GOT3 (cell line): ENCODE results near the gene CD63.

Experiments
- DNase-seq: peaks from one replicate; lab custom pipeline; 2025; ENCODE audit warnings: mixed read lengths; lab: John Stamatoyannopoulos, UW

The CD63 gene

DNA sequence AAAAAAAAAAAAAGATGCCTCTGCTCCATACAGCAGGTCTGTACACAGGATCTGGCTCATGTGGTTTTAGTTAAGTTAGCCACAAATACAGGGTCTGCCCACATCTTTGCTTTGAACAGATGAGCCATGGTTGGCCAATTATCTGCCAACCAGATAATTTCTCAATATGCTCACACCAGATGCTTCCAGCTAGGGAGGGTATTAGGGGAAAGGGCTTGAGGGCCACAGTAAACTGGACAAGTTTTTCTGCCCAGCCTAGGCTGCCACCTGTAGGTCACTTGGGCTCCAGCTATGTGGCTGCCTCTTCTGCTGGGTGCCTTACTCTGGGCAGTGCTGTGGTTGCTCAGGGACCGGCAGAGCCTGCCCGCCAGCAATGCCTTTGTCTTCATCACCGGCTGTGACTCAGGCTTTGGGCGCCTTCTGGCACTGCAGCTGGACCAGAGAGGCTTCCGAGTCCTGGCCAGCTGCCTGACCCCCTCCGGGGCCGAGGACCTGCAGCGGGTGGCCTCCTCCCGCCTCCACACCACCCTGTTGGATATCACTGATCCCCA lies 7.8 kb downstream of the CD63 start:
- DNase-seq, result peak; percentile 46

DNA sequence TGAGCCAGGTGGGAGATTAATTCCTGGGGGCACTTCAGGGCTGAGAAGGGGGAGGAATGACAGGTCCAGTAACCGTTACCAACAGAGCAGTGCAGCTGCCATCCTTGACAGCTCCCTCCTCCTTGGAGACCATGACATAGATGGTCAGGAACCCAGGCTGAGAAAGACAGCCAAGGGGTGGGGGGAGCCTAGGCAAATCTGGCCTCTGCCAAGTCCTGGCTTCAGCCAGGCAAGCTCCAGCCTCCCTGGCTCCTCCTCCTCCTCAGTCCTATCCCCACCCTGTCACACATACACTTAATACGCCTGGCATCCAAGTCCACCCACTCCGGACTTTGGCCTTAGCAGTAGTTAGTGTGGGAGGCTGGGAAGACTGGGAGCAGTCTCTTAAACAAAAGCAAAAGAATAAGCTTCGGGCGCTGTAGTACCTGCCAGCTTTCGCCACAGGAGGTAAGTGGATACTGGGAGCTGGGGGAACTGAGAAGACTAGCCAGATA lies 8.7 kb downstream of the CD63 start, which contains the start of gene RDH5:
Gene RDH5, plus strand, starts transcription at position 323 of the 494 bp plus-strand sequence. CDS start 792 bp downstream, outside the sequence.
- no peak for DNase-seq

DNA sequence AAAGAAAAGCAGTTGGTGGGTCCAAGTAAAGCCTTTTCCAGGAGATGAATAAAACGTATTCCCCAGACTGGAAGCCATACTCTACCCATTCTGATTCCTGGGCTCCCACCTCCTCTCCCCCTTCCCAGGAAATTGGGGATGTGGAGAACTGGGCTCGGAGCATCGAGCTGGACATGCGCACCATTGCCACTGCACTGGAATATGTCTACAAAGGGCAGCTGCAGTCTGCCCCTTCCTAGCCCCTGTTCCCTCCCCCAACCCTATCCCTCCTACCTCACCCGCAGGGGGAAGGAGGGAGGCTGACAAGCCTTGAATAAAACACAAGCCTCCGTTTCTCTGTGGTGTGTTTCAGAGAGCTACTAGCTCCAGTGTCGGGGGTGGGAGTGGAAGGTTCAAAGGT lies 9.4 kb downstream of the CD63 start:
- DNase-seq, result no peak

DNA sequence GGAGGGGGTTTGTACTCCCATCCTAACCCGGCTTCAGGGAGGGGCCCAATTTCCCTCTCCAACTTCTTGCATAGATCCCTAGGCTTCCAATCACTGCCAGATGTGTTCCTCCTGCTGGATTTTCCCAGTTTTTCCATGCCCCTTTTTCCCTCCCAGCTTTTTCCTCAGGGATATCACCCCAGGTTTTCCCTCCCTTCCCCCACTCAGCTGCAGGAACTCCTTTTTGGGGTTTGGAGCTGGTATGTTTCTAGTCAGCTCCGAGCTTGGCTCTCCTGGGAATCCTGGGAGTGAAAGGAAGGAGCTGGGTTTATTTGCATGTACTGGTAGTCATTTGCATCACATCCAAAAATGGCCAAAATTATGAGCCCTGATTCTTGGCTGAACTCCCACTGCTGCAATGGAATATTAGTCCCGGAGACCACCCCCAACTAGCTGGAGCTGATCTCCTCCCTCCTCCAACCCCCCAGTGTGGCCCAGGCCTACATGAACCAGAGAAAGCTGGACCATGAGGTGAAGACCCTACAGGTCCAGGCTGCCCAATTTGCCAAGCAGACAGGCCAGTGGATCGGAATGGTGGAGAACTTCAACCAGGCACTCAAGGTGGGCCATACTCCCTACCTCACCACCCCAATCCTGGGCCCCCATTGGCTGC lies 10.1 kb downstream of the CD63 start:
- no peak for DNase-seq

DNA sequence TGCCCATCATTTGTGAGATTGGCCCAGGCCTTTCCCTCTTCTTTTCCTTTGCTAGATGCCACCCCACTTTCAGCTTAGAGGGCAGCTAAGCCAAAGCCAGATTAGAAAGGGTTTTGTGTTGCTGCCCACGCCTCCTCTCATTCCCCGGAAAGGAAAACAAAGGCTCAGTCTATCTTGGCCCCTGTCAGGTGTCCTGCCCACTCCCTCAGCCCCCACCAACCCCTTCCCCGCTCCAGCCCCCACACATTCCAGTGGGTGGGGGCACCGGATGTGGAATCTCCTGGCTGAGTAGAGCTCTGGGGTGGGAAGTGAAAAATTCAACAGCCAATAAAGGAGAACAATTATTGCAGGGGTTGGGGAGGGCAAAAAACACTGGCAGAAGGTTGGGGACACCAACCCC lies 10.8 kb downstream of the CD63 start:
- no peak for DNase-seq

DNA sequence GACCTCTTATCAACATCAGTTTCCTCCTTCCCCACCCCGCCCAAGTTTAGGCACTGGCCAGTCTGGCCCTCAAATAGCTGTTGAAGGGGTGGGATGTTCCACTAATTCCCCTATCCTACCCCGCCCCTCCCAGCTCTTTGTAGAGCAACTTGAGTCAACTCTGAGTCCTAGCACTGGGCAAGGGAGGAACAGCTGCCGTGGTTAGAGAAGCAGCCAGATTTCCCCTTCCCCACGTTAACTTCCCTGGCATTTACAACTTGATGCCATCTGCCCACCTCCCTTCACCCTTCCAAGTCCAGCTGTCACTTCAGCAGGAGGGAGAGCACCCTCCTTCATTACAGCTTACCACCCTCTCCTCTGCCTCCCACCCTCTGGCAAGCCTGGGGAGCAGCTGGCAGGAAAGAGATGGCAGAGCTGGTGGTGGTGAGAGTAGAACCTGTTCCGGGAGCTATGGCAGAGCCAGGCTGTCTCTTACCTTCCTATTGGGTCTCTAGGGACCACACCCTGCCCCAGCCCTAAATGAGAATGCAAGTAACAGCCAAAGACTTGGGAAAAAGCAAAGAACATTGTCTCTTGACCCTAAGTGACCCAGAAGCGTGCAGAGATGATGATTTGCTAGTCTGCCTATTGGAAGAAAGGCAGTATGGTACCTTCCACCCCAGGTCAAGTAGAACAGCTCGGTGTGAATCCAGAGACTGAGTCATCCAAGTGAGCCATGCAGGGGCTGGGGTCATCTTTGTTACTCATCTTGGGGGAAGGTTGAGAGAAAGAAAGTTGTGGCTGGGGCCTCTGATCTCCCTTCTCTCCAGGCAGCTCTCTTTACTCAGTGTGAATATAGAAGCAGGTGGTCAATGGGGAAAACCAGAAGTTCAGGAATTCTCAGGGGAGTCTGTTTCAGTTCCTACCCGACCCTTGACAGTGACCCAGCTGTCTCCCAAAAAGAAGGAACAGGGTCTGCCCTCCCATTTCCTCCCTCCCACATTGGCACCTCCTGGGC lies 11.5 kb downstream of the CD63 start:
- DNase-seq, result no peak

DNA sequence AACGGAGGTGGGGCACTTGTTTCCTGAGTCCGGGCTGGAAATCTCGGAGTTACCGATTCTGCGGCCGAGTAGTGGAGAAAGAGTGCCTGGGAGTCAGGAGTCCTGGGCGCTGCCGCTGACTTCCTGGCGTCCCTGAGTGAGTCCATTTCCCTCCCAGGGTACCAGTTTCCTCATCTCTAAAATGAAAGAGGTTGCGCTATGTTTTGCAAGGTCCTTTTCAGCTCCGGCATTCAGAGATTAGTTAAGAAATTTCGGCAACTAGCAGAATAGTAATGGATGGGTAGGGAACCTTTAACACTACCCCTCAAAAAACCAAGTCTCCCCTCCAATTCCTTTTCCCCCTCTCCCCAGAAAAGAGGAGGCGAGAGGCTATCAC lies 12.2 kb downstream of the CD63 start:
- no peak for DNase-seq

DNA sequence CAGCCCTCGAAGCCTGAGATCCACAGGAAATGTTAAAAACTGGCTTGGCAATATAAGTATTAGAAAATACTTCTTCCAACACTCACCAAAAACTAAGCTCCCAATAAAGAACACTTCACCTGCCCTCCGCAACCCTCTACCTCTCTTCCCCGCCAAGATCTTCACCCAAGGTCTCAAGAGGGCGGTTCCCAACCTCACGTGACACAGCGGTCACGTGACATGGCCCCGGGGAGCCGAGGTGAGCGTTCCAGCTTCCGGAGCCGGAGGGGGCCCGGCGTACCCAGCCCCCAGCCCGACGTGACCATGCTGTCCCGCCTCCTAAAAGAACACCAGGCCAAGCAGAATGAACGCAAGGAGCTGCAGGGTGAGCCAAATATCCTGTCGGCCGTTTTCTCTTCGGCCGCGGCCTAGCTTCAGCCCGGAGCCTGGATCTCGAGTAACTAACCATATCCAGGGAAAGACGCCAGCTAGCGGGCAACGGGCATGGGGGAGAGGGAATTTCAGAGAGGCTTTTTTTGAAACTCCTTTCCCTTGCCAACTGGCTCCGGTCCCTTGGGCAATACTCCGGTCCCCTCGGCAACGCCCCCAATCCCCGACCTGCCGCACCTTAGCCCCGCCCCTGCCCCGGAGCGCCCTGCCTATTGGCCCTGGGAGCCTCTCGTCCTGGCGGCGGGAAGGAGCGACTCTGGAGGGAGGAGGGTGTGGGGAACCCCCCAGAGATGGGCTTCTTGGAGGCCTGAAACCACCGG lies 12.8 kb downstream of the CD63 start, which contains the start of gene BLOC1S1:
Gene BLOC1S1, plus strand, starts transcription at position 214 of the 749 bp plus-strand sequence. Its CDS starts 6 bp downstream, at position 220.
- peak; percentile 29 for DNase-seq

DNA sequence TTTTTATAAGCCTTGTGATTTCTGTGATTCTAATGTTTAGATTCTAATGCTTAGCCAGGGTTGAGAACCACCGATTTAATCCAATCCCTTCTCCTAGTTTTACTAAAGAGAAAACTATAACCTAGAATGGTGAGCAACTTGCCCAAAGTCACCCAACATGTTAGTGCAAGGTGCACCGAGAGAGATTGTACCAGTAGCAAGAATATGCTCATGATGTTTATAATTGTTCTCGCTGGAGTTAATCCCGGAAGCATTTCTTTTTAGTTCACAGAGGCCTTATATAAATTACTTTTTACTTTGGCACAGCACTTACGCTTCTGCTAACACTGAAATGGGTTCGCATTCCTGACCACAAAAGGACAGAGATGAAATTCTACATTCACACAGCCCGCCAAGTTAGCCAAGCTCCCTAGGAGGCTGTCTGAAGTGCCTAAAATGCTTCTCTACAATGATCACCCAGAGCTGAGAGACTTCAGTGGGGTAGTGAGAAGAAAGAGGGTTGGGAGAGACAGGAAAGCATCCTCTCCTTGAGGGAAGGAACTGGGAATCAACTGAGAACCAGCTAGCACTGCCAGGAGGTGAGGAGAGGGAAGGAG lies 13.5 kb downstream of the CD63 start:
- no peak for DNase-seq

DNA sequence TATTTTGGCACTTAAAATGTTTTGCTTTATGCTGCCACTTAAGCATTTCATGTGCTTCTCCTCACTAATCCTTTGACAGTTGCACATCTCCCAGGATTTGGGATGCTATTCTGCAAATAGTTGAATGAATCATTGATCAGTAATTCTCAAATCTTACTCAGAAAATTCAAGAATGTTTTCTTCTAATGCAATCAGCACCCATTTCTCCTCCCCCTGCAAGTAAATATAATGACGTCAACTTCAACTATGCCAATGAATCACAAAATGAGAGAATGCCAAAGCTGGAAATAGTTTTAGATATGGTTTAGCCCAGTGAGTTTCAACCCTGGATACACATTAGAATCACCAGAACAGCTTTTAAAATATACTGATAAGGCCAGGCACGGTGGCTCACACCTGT lies 15.1 kb downstream of the CD63 start:
- DNase-seq, result no peak

DNA sequence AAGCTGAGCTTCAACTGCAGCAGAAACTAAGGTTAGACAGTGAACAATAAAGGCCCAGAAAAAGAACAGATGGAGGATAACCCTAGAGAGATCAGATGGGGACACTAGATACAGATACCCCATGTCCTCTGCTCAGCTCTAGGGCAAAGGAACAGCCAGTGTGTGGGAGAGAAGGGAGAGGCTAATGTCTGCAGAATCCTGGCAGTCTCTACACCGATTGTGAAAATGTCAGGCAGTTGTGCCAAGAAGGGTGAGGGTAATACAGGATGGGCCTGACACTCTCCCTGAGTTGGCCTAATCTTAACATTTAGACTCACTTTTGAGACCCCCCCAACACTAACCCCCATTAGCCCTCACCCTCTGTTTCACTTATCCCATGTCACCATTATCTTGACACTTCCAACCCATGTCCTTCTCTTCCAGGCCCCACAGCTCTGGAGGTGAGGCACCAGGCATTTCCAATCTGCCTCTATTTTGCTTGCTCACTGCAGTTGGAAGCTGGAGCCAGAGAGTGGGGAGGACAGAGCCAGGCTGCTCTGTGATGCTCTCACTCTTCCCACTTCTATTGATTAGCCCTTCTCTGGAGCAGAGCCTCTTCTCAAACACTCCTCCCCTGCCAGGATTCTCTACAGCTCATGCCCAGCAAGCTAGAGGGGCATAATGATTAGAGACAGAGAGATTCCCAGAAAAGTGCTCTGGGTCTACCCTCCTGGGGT lies 16.0 kb downstream of the CD63 start:
- no peak for DNase-seq

DNA sequence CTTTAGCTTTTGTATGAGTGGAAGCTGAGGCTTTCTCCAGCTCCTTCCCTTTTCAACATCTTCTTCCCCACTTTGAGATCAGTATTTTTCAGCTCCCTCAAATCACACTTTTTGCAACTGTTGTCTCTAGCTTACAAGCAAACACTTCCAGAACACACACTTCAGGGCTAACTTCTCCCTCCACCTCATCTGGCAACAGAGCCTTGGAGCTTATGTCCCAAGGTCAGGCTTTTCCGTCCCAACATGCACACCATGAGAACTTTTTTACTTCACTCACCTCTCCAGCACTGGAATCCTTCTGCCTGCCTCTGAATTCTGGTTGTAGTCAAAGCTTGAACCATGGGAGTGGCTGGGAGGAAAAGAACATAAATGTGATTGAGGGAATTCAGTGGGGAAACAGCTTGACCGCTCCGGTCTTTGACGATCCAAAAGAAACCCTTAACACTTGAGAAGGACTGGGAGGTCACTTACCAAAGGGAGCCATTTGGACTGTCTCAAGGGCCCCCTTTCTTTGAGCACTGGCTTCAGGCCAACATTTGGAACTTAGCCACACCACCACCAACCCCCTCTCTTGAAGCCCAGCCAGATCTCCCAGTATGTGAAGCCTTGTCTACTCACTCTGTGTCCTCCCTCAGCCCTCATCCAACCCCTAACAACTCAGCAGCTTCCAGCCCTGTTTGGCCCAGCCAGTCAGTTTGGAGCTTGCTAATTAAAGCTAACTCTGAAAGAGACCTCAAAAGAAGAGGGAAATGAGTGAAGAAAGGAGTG lies 16.8 kb downstream of the CD63 start:
- no peak for DNase-seq

DNA sequence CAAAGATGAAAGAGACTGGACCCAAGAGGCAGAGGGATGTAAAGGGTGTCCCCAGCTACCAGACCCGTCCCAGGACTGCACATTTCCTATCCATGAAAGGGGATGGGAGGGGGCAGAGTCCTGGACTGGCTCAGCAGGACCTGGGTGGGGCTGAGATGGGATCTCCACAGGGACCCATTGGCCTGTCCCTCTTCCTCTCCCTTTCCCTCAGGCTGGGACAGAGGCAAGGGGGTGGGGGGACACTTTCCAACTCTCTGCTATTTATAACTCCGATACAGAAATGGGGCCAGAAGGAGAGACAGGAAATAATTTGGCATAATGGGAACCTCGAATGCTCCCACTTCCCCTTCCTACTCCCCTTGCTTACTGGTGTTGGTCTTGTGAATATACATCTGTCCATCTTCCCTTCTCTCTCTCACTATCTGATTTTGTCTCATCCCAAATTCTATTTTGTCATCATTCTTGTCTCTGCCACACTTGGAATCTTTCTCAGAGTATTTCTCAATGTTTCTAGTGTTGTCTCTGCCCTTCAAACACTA lies 20.0 kb downstream of the CD63 start:
- DNase-seq, result no peak

DNA sequence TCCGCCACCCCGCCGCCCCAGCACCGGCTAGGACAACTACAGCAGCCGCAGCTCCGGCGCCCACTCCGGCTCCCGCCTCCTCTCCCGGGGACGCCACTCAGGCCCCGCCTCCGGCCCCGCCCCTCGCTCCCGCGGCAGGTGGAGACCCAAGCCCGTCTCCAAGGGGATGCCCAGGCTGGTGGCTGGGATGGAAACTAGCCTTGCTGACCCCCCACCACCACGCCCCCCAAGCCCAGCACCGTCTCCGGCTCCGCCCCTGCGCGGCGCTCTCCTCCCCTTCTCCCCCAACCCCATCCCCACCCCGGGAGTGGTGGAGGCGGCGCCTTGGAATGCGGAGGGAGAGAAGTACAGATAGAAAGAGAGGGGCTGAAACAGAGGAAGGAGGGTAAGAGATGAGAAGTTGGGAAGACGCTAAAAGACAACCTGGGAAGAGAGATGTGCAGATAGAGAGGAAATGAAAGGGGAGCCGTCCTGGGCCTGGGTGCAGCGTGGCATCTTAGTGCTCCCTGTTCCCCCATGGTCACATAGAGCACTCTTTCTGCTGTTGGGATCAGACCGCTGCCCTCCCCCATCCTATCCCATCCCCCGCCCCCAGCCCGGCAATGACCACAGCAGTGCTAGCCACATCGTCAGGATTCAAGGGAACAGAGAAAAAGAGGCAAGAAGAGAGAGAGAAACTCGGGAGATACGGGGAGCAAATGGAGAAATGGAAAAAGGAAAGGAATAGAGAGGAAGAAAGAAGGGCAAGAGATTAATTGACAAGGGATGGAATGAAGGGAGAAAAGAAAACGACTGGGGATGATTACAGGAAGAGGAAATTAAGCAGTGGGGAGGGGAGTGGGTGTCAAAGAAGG lies 20.7 kb downstream of the CD63 start, which contains the start of gene ITGA7:
Gene ITGA7, minus strand, starts transcription at position 64 of the 854 bp plus-strand sequence. CDS start 222 bp downstream, outside the sequence.
- no peak for DNase-seq

DNA sequence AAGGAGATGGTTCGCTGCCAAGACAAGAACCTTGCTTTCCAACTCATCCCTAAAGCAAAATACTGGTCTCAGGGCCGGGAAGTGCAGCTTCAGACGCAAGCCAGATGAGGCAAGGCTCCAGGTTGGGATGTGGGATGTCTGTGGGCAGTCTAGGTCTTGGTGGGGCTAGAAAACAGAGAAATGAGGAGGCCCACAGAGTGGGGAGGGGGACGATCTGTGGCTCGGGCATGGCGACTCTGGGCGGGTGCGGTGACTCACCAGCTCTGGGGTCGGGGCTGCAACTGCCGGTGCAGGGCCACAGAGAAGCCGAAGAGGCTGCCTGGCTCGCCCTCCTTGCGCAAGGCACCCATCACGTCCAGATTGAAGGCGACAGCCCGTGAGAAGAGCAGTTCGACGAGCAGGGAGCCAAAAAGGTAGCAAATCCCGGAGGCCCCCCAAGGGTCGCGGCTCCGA lies 21.6 kb downstream of the CD63 start:
- DNase-seq, result no peak

DNA sequence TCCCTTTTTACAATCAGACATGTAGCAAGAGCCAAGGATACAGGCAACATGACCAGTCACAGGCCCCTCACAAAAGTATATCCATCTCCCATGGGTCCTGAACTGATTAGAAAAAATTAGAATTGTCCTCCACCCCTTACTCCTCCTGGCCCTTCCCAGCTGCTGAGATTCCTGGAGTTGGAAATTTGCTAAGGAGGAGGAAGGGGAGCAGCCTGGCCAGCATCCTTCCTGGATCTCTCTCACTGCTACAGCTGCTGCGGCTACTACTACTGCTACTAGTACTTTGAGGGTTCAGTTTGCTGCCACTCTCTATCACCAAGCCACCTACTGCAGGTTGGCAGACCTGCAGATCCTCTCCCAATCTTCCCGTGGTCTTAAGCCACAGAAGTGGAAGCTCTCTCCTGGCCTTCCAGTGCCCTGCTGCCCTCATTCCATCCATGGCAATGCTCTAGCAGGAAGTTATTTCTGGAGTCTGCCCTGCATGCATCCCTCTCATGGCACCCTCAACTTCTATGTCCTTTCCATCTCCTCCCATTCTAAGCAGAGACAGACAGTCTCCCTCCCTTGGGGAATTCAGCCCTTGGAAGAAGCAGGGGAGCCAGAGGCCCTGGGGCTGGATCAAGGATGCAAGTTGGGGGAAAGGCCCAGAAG lies 22.1 kb downstream of the CD63 start:
- DNase-seq, result no peak

DNA sequence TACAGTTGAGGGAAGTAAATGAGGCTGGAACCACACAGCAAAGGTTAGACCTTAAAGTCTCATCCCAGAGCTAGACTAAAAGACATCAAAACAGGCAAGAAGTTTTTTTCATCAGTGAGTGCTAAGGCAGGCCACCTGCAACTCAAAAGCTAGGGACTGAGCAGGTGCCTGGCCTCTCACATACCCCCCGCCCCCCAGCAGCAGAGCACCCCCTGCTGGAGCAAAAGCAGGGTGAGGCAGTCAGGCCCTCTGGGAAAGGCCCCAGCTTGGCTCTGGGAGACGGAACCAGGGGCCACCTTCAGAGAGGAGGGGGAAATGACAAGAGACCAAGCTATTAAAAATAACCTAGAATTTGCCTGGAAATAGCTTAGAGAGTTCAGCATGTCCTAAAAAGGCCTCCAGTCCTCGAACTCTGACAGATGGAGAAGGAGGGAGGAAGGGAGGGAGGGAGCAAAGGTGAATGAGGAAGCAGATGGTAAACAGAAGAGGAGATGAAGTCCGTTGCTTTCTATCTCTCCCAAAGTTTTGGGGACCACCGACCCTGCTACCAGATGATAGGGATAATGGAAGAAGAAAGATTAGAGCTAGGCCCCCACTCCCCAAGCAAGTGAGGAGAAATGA lies 22.9 kb downstream of the CD63 start:
- no peak for DNase-seq
